Neural cell (in vitro differentiated cells): ENCODE results near the gene GPANK1.

ENCODE experiments used
- EP300 ChIP-seq: fragments of 450-650 bp; conservative IDR thresholded peaks from 2 replicates; pipeline ENCODE4 v1.6.1; 2014; ENCODE audit warnings: antibody characterized with exemption, mild to moderate bottlenecking, moderate library complexity; ENCODE audit not compliant: poor library complexity, severe bottlenecking
- EZH2 ChIP-seq: fragments of 200-600, 300-800 bp; shearing (Covaris generic), sonication (generic); IDR thresholded peaks from 2 replicates; pipeline ENCODE4 v1.6.1; 2014; ENCODE audit warnings: antibody characterized with exemption, low read length, borderline replicate concordance, mild to moderate bottlenecking; ENCODE audit not compliant: insufficient read depth, poor library complexity, severe bottlenecking
- MXI1 ChIP-seq: fragments of 450-650 bp; conservative IDR thresholded peaks from 2 replicates; pipeline ENCODE4 v1.6.1; 2014; ENCODE audit warnings: antibody characterized with exemption, mild to moderate bottlenecking; ENCODE audit not compliant: poor library complexity, severe bottlenecking
- POLR2AphosphoS5 ChIP-seq: IDR thresholded peaks from 2 replicates; pipeline ENCODE4 v1.6.1; 2012
- TAF1 ChIP-seq: IDR thresholded peaks from 2 replicates; pipeline ENCODE4 v1.6.1; 2012; ENCODE audit warnings: low read depth
- TF ChIP-seq, protein P1 (sequence below): fragments of 450-650 bp; IDR thresholded peaks from 2 replicates; pipeline ENCODE4 v1.5.1; 2014; ENCODE audit warnings: antibody characterized with exemption, mild to moderate bottlenecking, moderate library complexity; ENCODE audit not compliant: poor library complexity, severe bottlenecking
- TF ChIP-seq, protein P2 (sequence below): IDR thresholded peaks from 2 replicates; pipeline ENCODE4 v1.6.1; 2012; ENCODE audit warnings: borderline replicate concordance

DNA sequence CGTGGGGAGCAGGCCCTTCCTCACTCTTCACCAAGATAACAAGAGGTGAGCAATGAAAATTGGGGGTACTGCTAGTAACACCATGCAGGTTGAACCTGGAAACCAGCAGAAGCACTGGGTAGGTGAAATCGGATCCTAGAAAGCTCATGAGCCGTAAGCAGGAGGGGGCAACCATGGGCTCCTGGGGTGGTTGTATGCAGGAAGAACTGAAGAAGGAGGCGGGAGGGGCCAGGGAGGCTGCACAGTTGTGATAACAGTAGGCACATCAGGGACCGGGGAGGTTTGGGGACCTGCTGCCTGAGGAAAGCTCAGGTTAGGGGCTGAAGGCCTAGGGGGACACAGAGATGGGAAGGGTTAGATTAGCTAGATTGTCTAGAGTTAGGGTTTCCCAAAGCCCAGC is 21.7 kb upstream of the GPANK1 start:
- TF ChIP-seq, protein P1, sequence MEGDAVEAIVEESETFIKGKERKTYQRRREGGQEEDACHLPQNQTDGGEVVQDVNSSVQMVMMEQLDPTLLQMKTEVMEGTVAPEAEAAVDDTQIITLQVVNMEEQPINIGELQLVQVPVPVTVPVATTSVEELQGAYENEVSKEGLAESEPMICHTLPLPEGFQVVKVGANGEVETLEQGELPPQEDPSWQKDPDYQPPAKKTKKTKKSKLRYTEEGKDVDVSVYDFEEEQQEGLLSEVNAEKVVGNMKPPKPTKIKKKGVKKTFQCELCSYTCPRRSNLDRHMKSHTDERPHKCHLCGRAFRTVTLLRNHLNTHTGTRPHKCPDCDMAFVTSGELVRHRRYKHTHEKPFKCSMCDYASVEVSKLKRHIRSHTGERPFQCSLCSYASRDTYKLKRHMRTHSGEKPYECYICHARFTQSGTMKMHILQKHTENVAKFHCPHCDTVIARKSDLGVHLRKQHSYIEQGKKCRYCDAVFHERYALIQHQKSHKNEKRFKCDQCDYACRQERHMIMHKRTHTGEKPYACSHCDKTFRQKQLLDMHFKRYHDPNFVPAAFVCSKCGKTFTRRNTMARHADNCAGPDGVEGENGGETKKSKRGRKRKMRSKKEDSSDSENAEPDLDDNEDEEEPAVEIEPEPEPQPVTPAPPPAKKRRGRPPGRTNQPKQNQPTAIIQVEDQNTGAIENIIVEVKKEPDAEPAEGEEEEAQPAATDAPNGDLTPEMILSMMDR = no peak
- TF ChIP-seq POLR2AphosphoS5 (no peak), TAF1 (no peak), EZH2 (no peak), MXI1 (no peak), EP300 (no peak)
- TF ChIP-seq, protein P2, sequence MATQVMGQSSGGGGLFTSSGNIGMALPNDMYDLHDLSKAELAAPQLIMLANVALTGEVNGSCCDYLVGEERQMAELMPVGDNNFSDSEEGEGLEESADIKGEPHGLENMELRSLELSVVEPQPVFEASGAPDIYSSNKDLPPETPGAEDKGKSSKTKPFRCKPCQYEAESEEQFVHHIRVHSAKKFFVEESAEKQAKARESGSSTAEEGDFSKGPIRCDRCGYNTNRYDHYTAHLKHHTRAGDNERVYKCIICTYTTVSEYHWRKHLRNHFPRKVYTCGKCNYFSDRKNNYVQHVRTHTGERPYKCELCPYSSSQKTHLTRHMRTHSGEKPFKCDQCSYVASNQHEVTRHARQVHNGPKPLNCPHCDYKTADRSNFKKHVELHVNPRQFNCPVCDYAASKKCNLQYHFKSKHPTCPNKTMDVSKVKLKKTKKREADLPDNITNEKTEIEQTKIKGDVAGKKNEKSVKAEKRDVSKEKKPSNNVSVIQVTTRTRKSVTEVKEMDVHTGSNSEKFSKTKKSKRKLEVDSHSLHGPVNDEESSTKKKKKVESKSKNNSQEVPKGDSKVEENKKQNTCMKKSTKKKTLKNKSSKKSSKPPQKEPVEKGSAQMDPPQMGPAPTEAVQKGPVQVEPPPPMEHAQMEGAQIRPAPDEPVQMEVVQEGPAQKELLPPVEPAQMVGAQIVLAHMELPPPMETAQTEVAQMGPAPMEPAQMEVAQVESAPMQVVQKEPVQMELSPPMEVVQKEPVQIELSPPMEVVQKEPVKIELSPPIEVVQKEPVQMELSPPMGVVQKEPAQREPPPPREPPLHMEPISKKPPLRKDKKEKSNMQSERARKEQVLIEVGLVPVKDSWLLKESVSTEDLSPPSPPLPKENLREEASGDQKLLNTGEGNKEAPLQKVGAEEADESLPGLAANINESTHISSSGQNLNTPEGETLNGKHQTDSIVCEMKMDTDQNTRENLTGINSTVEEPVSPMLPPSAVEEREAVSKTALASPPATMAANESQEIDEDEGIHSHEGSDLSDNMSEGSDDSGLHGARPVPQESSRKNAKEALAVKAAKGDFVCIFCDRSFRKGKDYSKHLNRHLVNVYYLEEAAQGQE = no peak
